ENCODE data around the gene PDXP.
"Not testable (repeated sequence)": the region's sequence is repeated elsewhere in the genome, so short reads cannot be mapped to it uniquely, and the experiment has no call there.

PDXP gene

GRCh38 chr22:37658133-37659065 lies at the start of gene PDXP:
TSS of gene PDXP (plus strand) at chr22:37658723. CDS start at chr22:37658783, 60 bp downstream.
- peak; percentile 96 for DNase-seq

GRCh38 chr22:37609240-37610152 lies 49.0 kb upstream of the PDXP start:
- DNase-seq = peak; percentile 35

GRCh38 chr22:37610153-37610475 lies 48.4 kb upstream of the PDXP start:
- DNase-seq = not testable (repeated sequence)

- DNase-seq = no peak
These were observed 47.9 kb upstream of the PDXP start for GRCh38 chr22:37610480-37611129.

- no peak for DNase-seq
These were observed 47.3 kb upstream of the PDXP start for GRCh38 chr22:37611207-37611606.

- no peak for DNase-seq
These were observed 42.1 kb upstream of the PDXP start for GRCh38 chr22:37616201-37617083.

- no peak for DNase-seq
These were observed 41.1 kb upstream of the PDXP start for GRCh38 chr22:37617431-37617830.

GRCh38 chr22:37618072-37618656 lies 40.4 kb upstream of the PDXP start:
- DNase-seq = no peak

- DNase-seq = no peak
These were observed 39.8 kb upstream of the PDXP start for GRCh38 chr22:37618674-37619073.

GRCh38 chr22:37619991-37620390 lies 38.5 kb upstream of the PDXP start:
- DNase-seq = no peak

- no peak for DNase-seq
These were observed 37.1 kb upstream of the PDXP start for GRCh38 chr22:37621352-37621860.

- peak; percentile 55 for DNase-seq
These were observed 35.2 kb upstream of the PDXP start for GRCh38 chr22:37623075-37624016.

GRCh38 chr22:37624017-37624365 lies 34.5 kb upstream of the PDXP start:
- DNase-seq = no peak

- no peak for DNase-seq
These were observed 33.6 kb upstream of the PDXP start for GRCh38 chr22:37624876-37625275.

- no peak for DNase-seq
These were observed 32.8 kb upstream of the PDXP start for GRCh38 chr22:37625737-37626136.

- no peak for DNase-seq
These were observed 32.4 kb upstream of the PDXP start for GRCh38 chr22:37626144-37626543.

- no peak for DNase-seq
These were observed 31.9 kb upstream of the PDXP start for GRCh38 chr22:37626556-37627075.

GRCh38 chr22:37627121-37627520 lies 31.4 kb upstream of the PDXP start:
- DNase-seq = no peak

GRCh38 chr22:37627545-37627944 lies 31.0 kb upstream of the PDXP start:
- DNase-seq = no peak

- DNase-seq = no peak
These were observed 29.7 kb upstream of the PDXP start for GRCh38 chr22:37628830-37629229.

All from DMS53 (cell line).